SJCRH30 (cell line): ENCODE results near the gene KRTAP10-11. TPM values are rescaled to one million over a fixed set of nuclear protein-coding genes. Genes with fewer than 3 reads are reported as not detected.

ENCODE experiments used
- total RNA-seq: library from RNA; depleted of rRNA; stranded (reverse); fragments of >200 nt; shearing (Covaris generic); gene quantifications from 2 replicates; pipeline ENCODE4 v1.2.3, GENCODE V29; 2014; rRNA removed

Gene KRTAP10-11
- total RNA-seq, 1 experiment from 2014 or later, result not detected

Other genes starting within 250 kb of the KRTAP10-11 start
- gene LRRC3, start 190.9 kb upstream of the KRTAP10-11 start, total RNA-seq, result not detected in 2 replicates
- gene KRTAP10-1, start 106.2 kb upstream of the KRTAP10-11 start, total RNA-seq, result not detected in 2 replicates
- gene KRTAP10-2, start 94.9 kb upstream of the KRTAP10-11 start, total RNA-seq, result not detected in 2 replicates
- gene KRTAP10-3, start 87.6 kb upstream of the KRTAP10-11 start, total RNA-seq, result not detected in 2 replicates
- not detected in 2 replicates for gene KRTAP10-4, start 72.7 kb upstream of the KRTAP10-11 start, total RNA-seq
- gene KRTAP10-5, start 65.8 kb upstream of the KRTAP10-11 start, total RNA-seq, result not detected in 2 replicates
- gene KRTAP10-6, start 53.9 kb upstream of the KRTAP10-11 start, total RNA-seq, result not detected in 2 replicates
- not detected in 2 replicates for gene KRTAP10-7, start 45.8 kb upstream of the KRTAP10-11 start, total RNA-seq
- not detected in 2 replicates for gene KRTAP10-8, start 34.3 kb upstream of the KRTAP10-11 start, total RNA-seq
- not detected in 2 replicates for gene KRTAP10-9, start 19.3 kb upstream of the KRTAP10-11 start, total RNA-seq
- not detected in 2 replicates for gene KRTAP10-10, start 9.1 kb upstream of the KRTAP10-11 start, total RNA-seq
- gene KRTAP12-4, start 8.2 kb downstream of the KRTAP10-11 start, total RNA-seq, result not detected in 2 replicates
- not detected in 2 replicates for gene KRTAP12-3, start 11.5 kb downstream of the KRTAP10-11 start, total RNA-seq
- not detected in 2 replicates for gene KRTAP12-2, start 20.5 kb downstream of the KRTAP10-11 start, total RNA-seq
- gene KRTAP12-1, start 35.7 kb downstream of the KRTAP10-11 start, total RNA-seq, result not detected in 2 replicates
- not detected in 2 replicates for gene KRTAP10-12, start 50.8 kb downstream of the KRTAP10-11 start, total RNA-seq
- gene TSPEAR, start 65.2 kb downstream of the KRTAP10-11 start, total RNA-seq, result not detected in 2 replicates
- gene UBE2G2, start 155.4 kb downstream of the KRTAP10-11 start, total RNA-seq, result 79.5 and 90.5 TPM in 2 replicates
- 70.3 and 76.9 TPM in 2 replicates for gene SUMO3, start 171.6 kb downstream of the KRTAP10-11 start, total RNA-seq
- gene PTTG1IP, start 227.3 kb downstream of the KRTAP10-11 start, total RNA-seq, result 195 TPM in 2 replicates